ENCODE measurements around the gene KCND3.

DNA sequence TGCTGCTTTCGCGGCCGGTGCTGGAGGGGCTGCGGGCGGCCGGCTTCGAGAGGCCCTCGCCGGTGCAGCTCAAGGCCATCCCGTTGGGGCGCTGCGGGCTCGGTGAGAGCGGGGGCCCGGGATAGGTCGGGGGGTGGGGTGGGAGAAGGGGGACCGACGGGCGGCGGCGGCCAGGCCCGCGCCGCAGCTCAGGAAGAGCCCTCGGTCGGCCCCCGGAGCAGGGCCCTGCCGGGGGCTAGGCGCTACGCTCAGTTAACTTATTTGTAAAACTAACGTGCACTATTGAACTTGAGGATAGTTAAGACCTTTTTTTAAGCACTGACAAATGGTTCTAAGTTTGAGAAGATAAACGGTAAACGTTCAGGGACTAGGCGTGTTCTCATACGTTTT, 233.3 kb downstream of the KCND3 start:
- TF ChIP-seq, protein P1, sequence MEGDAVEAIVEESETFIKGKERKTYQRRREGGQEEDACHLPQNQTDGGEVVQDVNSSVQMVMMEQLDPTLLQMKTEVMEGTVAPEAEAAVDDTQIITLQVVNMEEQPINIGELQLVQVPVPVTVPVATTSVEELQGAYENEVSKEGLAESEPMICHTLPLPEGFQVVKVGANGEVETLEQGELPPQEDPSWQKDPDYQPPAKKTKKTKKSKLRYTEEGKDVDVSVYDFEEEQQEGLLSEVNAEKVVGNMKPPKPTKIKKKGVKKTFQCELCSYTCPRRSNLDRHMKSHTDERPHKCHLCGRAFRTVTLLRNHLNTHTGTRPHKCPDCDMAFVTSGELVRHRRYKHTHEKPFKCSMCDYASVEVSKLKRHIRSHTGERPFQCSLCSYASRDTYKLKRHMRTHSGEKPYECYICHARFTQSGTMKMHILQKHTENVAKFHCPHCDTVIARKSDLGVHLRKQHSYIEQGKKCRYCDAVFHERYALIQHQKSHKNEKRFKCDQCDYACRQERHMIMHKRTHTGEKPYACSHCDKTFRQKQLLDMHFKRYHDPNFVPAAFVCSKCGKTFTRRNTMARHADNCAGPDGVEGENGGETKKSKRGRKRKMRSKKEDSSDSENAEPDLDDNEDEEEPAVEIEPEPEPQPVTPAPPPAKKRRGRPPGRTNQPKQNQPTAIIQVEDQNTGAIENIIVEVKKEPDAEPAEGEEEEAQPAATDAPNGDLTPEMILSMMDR (IDR thresholded peaks at IDR 0.05; ENCODE audit: low read depth, low read length, poor library complexity, severe bottlenecking), result no peak
- TF ChIP-seq EZH2phosphoT487 (IDR thresholded peaks at IDR 0.05; ENCODE audit: borderline replicate concordance, low read length), result no peak
